SK-N-MC (cell line): ENCODE measurements around the gene NPTXR.

ENCODE experiments used
- EZH2 ChIP-seq: fragments of 200-600 bp; sonication (generic); IDR thresholded peaks from one replicate; pipeline ENCODE4 v1.6.1; 2017; ENCODE audit warnings: antibody characterized with exemption
- FOXP2 ChIP-seq: optimal IDR thresholded peaks from 2 replicates; pipeline ENCODE3; 2011; ENCODE audit warnings: mild to moderate bottlenecking, moderate library complexity; ENCODE audit not compliant: insufficient read depth; ENCODE audit errors: extremely low read length, control extremely low read depth
- POLR2AphosphoS5 ChIP-seq: IDR thresholded peaks from 2 replicates; pipeline ENCODE4 v1.6.1; 2012; ENCODE audit warnings: mild to moderate bottlenecking, low read depth, low read length, borderline replicate concordance

DNA sequence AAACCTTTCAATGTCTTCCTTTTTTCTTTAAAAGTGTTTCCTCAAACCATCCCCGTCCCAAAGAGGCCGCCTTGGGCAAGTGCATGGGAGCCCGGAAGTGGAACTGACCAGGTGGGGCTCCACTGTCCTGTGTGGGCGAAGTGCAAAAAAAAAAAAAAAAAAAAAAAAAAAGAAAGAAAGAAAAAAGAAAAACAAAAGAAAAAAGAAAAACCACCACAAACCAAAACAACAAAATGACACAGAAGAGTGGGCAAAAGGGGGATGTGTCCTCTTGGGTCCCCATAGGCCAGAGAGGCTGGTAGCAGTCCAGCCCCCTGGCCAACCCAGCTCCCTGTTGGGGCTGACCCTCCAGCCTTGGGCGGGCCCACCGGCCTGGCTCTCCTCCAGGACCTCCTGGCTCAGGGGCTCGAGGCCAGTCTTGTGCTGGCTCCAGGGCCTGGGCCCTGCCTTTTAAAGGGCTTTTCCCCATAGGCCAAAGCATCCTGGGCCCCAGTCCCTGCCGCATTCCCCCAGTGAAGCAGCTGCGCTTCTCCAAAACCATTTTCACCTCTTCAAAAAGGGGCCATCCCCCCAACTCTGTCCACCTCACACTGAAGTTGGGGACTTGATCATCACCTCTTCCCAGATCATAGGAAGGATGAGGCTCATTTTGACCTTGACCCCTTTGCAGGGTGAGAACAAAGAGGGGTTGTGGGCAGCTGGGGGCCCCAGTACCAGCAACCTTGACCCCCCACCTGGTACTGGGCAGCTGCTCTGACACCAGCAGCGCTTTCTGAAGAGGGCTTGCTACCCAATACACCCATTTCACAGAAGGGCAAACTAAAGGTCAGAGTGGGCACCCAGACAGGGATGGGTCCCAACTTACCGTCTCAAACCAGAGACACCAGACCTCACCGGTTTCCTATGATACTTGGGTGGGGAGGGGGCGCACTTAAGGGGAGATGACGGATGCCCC is 18.8 kb upstream of the NPTXR start:
- TF ChIP-seq POLR2AphosphoS5 (peak; percentile 52), EZH2 (no peak), FOXP2 (no peak)
